ENCODE results near the gene USP6NL. TPM values are rescaled to one million over a fixed set of nuclear protein-coding genes. Genes with fewer than 3 reads are reported as not detected.

The USP6NL gene
- total and polyA plus RNA-seq, 10 of the 15 experiments (the other 5 are each of a cell fraction or from before 2014, with no cell fraction given), result 4.0 to 27.7 (median 18.2) TPM

DNA sequence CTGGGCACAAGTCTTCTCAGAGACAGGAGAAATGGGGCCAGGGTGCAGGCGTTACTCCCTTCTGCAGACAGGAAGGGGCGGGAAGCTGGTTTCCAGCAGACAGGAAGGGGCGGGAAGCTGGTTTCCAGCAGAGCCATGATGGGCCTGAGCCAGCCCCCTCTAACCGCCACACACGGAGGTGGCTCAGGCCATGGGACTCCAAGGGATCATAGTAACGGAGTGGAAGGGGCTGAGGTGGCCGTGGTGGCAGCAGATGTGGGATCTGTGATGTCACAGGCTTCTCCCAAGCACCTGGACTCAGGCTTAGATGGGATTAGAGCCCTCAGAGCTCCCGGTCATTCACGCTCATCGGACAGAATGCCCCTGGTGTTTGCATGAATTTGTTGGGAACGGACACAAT, 177.8 kb downstream of the USP6NL start (continued):
- TF ChIP-seq, protein P1, sequence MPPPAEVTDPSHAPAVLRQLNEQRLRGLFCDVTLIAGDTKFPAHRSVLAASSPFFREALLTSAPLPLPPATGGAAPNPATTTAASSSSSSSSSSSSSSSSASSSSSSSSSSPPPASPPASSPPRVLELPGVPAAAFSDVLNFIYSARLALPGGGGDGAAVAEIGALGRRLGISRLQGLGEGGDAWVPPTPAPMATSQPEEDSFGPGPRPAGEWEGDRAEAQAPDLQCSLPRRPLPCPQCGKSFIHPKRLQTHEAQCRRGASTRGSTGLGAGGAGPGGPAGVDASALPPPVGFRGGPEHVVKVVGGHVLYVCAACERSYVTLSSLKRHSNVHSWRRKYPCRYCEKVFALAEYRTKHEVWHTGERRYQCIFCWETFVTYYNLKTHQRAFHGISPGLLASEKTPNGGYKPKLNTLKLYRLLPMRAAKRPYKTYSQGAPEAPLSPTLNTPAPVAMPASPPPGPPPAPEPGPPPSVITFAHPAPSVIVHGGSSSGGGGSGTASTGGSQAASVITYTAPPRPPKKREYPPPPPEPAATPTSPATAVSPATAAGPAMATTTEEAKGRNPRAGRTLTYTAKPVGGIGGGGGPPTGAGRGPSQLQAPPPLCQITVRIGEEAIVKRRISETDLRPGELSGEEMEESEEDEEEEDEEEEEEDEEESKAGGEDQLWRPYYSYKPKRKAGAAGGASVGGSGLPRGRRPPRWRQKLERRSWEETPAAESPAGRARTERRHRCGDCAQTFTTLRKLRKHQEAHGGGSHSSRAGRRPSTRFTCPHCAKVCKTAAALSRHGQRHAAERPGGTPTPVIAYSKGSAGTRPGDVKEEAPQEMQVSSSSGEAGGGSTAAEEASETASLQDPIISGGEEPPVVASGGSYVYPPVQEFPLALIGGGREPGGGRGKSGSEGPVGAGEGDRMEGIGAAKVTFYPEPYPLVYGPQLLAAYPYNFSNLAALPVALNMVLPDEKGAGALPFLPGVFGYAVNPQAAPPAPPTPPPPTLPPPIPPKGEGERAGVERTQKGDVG (CRISPR knock-in tag; IDR thresholded peaks at IDR 0.05), result no peak
- TF ChIP-seq, protein P2, sequence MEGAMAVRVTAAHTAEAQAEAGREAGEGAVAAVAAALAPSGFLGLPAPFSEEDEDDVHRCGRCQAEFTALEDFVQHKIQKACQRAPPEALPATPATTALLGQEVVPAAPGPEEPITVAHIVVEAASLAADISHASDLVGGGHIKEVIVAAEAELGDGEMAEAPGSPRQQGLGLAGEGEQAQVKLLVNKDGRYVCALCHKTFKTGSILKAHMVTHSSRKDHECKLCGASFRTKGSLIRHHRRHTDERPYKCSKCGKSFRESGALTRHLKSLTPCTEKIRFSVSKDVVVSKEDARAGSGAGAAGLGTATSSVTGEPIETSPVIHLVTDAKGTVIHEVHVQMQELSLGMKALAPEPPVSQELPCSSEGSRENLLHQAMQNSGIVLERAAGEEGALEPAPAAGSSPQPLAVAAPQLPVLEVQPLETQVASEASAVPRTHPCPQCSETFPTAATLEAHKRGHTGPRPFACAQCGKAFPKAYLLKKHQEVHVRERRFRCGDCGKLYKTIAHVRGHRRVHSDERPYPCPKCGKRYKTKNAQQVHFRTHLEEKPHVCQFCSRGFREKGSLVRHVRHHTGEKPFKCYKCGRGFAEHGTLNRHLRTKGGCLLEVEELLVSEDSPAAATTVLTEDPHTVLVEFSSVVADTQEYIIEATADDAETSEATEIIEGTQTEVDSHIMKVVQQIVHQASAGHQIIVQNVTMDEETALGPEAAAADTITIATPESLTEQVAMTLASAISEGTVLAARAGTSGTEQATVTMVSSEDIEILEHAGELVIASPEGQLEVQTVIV (IDR thresholded peaks at IDR 0.05; ENCODE audit: borderline replicate concordance, partially characterized antibody), result no peak
- TF ChIP-seq, protein P3, sequence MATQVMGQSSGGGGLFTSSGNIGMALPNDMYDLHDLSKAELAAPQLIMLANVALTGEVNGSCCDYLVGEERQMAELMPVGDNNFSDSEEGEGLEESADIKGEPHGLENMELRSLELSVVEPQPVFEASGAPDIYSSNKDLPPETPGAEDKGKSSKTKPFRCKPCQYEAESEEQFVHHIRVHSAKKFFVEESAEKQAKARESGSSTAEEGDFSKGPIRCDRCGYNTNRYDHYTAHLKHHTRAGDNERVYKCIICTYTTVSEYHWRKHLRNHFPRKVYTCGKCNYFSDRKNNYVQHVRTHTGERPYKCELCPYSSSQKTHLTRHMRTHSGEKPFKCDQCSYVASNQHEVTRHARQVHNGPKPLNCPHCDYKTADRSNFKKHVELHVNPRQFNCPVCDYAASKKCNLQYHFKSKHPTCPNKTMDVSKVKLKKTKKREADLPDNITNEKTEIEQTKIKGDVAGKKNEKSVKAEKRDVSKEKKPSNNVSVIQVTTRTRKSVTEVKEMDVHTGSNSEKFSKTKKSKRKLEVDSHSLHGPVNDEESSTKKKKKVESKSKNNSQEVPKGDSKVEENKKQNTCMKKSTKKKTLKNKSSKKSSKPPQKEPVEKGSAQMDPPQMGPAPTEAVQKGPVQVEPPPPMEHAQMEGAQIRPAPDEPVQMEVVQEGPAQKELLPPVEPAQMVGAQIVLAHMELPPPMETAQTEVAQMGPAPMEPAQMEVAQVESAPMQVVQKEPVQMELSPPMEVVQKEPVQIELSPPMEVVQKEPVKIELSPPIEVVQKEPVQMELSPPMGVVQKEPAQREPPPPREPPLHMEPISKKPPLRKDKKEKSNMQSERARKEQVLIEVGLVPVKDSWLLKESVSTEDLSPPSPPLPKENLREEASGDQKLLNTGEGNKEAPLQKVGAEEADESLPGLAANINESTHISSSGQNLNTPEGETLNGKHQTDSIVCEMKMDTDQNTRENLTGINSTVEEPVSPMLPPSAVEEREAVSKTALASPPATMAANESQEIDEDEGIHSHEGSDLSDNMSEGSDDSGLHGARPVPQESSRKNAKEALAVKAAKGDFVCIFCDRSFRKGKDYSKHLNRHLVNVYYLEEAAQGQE (IDR thresholded peaks at IDR 0.05; ENCODE audit: low read depth, low read length), result no peak
- no peak for TF ChIP-seq TCF7 (IDR thresholded peaks at IDR 0.05; ENCODE audit: borderline replicate concordance)
- TF ChIP-seq, protein P4, sequence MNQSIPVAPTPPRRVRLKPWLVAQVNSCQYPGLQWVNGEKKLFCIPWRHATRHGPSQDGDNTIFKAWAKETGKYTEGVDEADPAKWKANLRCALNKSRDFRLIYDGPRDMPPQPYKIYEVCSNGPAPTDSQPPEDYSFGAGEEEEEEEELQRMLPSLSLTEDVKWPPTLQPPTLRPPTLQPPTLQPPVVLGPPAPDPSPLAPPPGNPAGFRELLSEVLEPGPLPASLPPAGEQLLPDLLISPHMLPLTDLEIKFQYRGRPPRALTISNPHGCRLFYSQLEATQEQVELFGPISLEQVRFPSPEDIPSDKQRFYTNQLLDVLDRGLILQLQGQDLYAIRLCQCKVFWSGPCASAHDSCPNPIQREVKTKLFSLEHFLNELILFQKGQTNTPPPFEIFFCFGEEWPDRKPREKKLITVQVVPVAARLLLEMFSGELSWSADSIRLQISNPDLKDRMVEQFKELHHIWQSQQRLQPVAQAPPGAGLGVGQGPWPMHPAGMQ (IDR thresholded peaks at IDR 0.05; ENCODE audit: borderline replicate concordance), result no peak
- no peak for TF ChIP-seq SPI1 (IDR thresholded peaks at IDR 0.05; ENCODE audit: borderline replicate concordance, insufficient read depth, low read depth, low read length)
- no peak for TF ChIP-seq HCFC1 (IDR thresholded peaks at IDR 0.05; ENCODE audit: low read length)
- no peak for TF ChIP-seq CHD4 (IDR thresholded peaks at IDR 0.05)
- no peak for TF ChIP-seq KLF5 (IDR thresholded peaks at IDR 0.05; ENCODE audit: partially characterized antibody)
- TF ChIP-seq, protein P5, sequence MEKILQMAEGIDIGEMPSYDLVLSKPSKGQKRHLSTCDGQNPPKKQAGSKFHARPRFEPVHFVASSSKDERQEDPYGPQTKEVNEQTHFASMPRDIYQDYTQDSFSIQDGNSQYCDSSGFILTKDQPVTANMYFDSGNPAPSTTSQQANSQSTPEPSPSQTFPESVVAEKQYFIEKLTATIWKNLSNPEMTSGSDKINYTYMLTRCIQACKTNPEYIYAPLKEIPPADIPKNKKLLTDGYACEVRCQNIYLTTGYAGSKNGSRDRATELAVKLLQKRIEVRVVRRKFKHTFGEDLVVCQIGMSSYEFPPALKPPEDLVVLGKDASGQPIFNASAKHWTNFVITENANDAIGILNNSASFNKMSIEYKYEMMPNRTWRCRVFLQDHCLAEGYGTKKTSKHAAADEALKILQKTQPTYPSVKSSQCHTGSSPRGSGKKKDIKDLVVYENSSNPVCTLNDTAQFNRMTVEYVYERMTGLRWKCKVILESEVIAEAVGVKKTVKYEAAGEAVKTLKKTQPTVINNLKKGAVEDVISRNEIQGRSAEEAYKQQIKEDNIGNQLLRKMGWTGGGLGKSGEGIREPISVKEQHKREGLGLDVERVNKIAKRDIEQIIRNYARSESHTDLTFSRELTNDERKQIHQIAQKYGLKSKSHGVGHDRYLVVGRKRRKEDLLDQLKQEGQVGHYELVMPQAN (conservative IDR thresholded peaks at IDR 0.05), result no peak

All from GM12878 (cell line).